ENCODE data around the gene MON2.

MON2 gene

DNA sequence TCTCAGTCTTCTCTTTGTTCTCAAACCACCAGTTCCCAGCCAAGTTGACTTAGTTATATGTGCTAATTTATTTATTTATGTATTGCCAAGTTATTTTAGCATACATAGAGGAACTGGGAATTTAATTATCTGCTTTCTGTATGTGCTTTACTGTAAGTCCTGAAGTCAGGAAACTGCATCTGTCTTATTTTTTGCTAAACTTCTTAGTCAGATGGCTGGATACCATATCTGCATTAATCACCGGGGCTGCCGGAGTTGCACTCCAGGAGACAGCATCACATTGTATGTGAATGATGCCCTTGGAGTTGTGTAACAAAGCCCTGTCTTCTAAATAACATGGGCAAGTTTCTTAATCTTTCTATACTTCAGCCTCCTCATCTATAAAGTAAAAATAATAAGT is 96.2 kb downstream of the MON2 start:
- DNase-seq, result no peak

DNA sequence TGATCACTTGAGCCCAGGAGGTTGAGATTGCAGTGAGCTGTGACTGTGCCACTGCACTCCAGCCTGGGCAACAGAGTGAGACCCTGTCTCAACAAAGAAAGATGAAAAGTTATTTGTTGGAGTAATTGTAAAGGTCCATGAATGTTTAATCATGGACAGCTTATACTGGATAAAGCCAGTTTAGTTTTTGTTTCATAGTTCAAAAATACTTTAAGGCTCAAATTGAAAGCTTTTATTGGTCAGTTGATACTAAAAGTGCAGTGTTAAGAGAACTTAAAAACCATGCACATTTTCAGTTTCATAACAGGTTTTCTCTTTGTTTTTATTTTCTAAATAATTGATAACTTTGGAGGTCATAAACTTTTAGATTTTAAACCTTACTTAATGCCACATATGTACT is 108.4 kb downstream of the MON2 start:
- DNase-seq, result no peak

DNA sequence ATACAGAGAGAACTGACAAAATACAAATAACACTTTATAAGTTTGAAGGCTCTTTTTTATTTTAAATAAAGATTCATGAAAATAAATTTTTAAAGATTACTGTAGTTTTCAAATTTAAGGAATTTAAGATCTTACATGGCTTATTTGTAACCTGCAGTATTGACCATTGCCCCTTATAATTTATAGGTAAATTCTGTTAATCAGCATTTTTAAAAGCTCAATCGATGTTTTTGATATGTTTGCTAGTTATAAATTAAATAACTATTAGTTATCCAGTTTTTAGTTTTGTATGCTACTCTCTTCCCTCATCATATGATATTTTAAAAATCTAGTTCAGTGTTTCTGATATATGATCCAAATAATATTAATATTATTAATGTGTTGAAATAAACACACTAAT is 109.9 kb downstream of the MON2 start:
- no peak for DNase-seq

DNA sequence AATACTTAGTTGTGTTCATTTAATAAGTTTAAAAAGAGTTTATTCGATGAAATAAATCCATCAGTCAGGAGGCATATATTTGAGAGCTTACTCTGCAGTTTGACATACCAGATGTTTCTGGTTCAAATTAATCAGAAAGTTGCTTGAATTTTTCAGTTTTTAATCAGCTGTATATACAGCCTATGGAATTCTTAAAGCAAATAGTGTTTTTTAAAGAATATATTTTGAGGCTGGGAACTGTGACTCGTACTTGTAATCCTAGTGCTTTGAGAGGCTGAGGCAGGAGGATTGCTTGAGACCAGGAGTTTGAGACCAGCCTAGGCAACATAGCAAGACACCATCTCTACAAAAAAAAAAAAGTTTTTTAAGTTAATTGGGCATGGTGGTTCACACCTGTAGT is 112.1 kb downstream of the MON2 start:
- DNase-seq, result no peak

DNA sequence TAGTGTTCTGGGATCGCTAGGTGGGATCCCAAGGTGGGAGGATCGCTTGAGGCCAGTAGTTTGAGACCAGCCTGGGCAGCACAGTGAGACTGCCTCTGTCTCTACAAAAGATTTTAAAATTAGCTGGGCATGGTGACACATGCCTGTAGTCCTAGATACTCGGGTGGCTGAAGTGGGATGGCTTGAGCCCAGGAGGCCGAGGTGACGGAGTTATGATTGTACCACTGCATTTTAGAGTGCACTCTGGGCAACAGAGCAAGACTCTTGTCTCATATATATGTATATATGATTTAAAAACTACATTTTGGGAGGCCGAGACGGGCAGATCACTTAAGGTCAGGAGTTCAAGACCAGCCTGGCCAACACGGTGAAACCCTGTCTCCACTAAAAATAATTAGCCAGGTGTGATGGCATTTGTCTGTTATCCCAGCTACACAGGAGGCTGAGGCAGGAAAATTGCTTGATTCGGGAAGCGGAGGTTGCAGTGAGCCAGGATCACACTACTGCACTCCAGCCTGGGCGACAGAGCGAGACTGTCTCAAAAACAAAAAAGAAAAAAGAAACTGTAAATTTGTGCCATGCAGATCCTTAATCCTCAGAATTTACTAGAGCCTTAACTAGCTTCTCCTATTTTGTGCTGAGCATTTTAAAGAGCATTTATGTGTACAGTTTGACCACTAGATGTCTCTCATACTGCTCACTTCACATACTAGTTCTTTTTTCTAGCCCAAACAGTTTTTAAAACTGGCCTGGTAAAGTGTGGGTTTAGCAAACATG is 114.8 kb downstream of the MON2 start:
- no peak for DNase-seq

DNA sequence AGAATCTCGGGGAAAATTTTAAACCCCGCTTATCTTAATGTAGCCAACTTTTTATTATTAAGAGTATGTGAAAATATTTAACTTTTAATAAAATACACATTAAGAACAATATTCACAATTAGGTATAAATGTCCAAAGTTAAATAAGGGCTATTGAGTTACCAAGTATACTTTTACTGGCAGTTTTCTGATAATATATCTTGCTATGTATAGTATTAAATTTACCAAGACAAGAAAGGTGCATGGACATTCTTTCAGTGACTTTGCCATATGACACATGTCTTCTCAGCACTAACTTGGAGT is 115.4 kb downstream of the MON2 start:
- no peak for DNase-seq

DNA sequence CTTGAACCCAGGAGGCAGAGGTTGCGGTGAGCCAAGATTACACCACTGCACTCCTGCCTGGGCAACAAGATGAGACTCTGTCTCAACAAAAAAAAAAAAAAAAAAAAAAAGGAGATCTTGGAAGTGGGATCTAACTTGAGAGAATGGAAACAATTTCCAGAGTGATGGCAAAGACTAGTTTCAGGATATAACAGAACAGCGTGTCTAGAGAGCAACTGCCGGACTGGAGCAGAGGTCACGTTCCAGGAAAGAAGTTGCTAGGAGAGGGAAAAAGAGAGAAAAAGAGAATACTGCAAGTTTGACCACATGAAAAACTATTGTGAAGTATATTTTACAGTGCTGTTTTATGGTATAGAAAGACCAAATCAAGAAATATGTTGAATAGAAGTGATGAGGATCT is 118.0 kb downstream of the MON2 start:
- no peak for DNase-seq

DNA sequence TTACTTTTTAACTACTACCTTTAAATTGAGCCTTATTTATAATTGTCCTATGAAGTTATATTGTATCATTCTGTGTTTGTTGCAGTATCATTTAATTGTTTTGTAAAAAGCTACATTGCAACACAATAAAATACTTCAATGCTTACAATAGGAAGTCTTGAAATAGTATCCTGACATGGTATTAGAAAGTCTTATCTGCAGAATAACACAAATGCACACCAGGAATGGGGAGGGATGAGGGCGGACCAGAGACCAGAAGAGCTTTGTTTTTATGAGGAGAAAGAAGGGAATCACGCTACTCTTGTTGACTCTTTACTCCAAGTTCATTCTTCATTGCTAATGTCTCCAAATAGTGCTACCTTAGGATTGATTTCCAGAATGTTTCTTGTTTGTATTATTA is 120.2 kb downstream of the MON2 start:
- no peak for DNase-seq

DNA sequence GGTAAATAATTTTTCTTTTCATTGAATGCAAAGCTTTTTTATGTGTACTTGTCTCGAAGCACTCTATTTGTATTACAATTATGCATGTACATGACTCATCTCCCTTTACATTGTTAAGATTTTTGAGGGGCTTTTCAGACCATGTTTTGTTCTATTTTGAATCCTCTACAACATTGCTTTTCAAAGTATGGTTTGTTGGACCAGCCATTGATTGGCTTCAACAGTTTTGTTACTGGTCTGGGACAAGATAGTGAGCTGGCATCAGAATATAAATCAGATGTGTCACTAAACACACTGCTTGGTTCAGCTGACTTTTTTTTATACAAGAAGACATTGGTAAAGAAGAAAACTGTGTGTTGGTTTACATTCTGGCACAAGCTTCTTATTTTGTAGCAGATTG is 122.3 kb downstream of the MON2 start:
- DNase-seq, result no peak

DNA sequence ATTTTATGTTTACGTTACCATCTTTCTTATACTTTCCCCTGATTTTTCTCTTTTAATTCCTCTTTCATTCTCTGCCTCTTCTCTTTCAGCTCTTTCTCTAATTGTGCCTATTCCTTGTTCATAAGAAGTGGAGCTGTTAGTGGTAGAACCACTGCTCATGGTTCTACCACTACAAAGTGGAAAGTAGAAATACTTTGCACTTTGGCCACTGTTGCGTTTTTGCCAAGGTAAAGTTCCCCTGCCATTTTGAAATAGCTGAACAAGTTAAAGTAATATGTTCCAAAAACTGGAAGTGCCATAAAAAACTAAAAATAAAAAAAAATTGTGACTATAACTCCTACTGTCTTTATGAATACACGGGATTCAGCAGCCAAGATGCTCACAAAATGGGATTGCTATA is 130.6 kb downstream of the MON2 start:
- no peak for DNase-seq

DNA sequence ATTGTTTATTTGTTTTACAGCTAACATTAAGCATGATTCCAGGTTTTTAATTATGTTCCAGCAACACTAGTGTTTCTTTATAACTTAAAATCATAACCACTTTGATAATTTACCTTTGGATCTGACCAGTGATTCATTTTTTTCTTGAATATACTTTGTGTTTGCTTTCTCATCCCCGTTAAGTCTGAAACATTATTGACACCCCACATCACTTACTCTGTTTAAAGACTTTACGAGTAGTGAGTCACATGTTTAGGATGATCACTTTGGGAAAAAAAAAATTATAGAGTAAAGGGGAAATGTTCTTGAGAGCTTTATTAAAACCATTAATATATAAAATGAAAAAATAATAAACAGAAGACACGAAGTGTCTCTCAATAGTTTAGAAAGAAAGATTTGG is 132.2 kb downstream of the MON2 start:
- DNase-seq, result no peak

DNA sequence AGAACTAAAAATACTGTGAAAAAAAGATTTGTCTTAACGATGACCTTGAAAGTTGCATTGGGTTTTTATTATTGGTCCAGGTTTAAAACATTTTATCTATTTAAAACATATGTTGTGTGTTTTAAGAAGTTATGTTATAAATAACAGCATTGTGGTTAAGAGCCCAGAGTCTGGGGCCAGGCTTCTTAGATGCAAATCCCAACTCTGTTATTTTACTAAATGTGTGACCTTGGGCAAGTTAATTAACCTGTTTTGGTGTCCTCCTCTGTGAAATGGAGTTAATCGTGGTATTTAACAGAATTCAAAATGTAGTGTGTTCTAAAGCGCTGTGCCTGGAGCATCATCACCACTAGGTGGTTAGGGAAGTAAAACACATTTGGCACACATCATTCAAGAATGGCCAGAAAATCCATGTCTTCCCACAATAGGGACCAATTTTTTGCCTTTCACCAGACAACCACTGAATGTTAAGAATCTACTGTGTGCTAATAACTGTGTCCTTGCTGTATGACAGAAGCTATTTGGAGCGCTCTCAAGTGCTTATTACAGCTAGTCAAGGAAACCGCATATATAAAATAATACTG is 133.3 kb downstream of the MON2 start:
- no peak for DNase-seq

DNA sequence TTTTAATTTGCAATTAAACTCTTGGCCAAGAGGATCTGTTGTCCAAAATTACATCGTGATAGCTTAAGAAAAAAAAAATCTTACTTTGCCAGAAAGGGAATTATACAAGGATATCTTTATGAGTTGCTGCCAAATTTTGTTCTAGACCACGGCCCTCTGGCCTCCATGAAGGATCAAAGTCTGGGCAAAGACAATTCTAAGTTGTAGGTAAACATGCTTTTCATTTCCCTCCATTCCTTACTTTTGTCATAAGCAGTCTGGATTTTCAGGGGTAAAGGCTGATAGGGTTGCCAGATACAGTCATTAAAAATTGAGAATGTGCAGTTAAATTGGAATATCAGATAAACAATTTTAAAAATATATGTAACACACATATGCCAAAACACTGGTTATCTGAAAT is 135.1 kb downstream of the MON2 start:
- DNase-seq, result no peak

DNA sequence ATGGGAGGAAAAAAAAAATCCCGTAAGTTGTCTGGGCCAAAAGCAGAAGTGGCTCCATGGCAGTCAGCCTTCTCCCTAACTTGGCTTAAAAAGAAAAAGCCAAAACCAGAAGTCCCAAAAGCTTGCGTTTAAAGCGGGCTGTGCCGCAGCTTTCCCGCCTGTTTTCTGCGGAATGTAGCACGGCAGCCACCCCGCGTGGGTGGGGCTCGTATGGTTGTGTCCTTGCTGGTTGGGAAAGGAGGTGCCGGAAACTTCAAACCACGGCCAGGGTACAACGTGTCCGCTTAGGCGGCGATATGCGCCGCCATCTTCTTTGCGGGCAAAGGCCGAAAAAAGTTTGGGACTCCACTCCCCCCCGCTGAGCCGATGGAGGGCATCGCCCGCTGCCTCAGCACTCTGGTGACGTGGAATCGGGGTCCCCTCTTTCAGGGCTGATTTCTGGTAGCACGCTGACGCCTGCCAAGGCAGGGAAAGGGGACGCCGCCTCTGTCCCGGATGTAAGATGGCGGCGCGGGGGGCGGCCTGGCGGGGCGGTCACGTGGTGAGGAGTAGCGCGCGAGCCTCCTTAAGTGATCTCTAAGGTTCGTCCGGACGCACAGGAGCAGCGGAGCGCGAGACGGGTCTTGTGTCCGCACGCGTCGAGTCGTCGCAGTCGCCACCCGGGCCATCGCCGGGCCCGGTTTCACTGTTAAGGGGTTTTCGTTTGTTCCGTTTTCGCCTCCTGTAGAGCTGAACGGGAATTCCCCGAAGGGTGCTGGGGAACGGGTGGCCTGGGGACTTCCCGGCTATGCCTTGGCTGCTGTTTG is 135.8 kb downstream of the MON2 start:
- peak; percentile 74 for DNase-seq

DNA sequence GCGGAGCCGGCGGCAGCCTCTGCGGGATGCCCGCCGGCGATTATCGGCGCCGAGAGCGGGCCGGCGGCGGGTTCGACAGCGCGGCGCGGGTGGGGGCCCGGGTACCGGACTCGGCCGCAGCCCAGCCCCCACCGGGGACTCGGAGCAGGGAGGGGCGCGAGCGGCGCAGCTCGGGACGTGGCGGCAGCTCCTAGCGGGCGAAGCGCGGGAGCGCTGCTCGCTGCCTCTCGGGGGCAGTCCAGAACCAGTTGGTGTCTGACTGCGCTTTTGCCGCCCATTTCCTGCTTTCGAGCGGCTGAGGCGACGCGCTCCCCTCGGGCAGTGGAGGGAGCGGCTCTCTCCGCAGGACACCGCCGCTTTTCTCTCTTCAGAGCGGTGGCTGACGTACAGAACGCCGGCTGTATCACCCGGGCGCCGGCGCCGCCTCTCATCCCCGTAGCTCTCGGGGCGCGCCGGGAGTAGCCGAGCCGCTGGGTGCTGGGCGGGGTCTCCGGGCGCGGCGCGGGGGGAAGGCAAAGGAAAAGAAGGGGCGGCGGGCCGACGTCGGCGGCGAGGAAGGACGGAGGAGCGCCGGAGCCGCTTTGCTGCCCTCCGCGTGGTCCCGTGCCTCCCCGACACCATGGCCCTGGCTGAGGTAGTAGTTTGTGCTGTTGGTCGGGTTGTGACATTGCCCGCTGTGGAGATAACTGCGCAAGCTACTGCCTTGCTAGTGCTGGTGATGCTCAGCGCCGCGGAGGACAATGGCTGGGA is 136.6 kb downstream of the MON2 start:
- DNase-seq, result peak; percentile 74

DNA sequence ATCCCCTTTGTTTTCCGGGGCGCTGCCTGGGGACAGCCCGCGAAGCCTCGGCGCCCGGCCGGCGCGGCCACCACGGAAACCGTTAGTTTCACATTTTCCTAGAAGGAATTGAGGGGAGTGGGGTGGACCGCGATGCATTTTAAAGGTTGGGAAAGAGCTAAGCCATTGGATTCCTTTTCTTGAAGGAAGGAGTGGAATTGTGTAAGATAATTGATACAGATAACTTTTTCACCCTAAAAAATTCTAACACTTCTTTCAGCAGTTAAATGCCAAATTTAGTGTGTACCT is 137.1 kb downstream of the MON2 start:
- DNase-seq, result no peak

DNA sequence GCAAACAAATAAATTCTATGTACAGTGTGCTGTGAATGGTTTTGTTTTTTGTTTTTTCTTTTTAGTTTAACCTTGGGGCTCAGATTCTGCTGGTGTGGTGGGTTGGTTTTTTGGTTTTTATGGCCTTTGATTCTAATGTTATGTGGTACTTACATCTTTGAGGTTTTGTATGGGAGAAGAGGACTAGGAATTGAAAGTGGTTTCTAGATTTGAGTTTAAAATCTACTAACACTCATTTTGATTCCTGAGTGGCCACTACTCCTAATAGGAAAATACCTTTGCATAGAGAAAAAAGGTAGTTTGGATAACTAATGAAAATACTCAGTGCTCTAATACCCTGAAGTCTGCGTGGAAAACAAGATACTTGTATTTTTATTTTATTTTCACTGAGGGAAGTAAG is 137.7 kb downstream of the MON2 start:
- DNase-seq, result no peak

DNA sequence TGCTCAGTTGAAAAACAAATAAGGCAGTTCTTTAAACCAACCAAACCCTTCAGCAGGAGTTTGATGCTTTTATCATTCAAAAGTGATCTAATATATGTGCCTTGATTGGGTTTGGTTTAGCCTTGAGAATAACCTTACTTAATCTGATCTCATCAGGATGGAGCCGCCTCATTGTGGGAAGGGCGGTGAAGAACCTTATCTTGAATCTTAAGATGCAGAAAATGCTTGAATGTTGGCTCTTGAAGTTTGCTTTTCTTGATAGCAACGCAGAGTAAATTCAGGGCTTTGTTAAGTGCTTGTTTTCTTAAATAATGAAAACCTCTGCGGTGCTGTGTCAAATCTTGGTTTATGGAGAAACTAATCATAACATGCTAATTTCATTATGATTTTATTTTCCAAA is 138.2 kb downstream of the MON2 start:
- DNase-seq, result no peak

DNA sequence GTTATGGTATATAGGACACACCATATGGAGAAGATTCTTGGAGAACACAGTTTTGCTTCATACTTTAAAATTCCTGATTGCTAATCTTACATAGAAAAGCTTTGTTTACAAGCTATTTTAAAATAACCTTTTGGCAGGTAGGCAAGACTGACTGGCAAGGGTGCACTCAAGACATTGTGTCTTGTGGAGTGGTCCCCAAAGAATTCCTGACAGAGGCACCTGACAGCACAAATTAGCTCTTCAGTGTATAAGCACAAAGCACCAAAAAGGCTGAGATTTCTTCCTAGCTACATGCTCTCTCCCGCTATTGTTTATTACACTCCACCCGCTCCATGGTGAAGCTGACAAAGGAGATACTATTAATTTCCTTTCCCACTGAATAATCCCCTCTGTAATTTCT is 139.4 kb downstream of the MON2 start:
- DNase-seq, result no peak

DNA sequence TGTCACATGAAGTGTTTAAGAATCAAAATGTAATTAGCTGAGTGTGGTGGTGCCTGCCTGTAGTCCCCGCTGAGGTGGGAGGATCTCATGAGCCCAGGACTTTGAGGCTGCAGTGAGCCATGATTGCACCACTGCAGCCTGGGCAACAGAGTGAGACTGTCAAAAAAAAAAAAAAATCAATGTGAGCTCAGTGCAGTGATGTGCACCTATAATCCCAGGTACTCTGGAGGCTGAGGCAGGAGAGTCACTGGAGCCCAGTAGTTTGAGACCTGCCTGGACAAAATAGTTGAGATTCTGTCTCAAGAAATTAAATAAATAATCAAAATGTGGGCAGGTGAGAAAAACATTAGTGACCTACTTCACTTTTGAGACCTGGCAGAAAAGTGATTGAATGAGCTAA is 140.0 kb downstream of the MON2 start:
- no peak for DNase-seq

DNA sequence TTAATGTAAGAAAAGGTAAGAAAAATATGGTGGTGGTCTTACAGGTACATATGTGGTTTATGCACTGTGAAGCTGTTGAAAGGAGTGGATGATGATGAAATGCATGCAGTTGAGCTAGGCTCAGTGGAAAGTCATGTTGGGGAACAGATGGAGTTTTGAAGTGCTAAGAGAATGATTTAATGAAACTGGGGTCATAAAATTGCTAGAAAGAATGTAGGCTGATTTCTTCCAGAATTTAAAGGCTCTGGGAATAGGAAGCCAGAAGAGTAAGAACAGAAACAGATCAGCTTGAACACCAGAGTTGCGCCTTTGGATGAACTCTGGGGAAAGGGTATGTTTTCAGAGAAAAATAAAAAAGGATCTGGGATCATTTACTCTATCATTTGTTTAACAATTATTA is 146.5 kb downstream of the MON2 start:
- DNase-seq, result no peak

DNA sequence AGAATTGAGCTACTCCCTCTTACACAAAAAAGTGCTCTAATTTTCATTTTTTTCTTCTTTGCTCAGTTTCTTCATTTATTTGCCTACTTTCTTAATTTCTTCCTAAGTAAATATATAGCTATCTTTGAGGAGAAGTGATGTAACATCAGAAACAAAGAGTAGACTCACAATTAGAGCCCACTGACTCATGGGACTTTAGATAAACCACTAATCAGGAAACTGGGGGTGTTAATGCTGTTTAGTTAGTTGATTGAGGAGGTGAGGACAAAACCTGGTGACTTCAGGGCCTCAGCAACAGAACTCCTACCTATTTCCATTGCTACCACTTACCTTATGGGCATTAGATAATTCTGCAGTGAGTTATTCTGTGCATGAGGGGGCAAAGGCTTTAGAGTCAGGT is 151.7 kb downstream of the MON2 start:
- DNase-seq, result no peak

DNA sequence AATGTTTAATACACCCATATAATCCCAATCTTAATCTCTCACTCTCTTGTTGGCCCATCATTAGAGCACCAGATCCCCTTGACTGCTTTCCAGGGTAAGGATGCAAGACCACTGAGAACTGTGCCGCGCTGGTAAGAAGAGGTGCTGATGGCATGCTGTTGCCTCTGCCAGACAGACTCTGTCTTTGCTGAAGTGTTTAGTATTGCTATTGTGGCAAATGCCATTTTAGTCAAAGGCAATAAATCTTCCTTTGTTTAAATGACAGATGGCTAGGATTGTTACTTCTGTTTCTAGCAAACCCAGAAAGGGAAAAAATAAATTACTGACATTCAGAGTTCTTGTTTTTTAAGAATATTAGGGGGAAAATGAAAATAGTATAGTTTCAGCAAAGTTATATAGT is 152.3 kb downstream of the MON2 start:
- DNase-seq, result no peak

DNA sequence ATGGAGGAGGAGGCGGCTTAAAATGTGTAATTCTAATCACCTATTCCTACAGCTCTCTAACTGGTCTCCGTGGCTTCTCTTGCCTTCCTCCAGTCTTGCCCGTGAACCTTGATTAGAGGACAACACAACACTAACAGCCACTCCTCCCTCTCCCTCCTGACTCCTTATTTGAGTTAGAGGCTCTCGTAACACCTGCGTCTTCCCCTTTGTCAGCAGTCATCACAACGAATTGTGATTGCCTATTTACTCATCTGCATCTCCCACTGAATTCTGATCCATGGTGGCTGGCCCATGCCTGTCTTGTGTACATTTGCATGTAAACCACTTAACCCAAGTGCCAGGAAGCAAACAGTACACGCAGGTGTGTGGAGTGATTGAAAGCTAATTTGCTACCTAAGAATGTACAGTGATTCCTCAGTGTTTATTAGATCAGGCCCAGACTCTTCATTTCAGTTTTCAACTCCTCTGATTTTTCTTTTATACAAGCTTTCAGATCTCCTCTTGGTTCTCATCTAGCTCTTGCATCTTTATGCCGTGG is 154.5 kb downstream of the MON2 start:
- DNase-seq, result no peak
